GM12873 (cell line): ENCODE measurements around the gene STXBP5.

Experiments used
- CTCF ChIP-seq: IDR thresholded peaks from 2 replicates; pipeline ENCODE4 v1.5.1; 2012; ENCODE audit warnings: low read depth, mild to moderate bottlenecking, moderate library complexity, low read length, control low read depth; ENCODE audit not compliant: insufficient read depth; ENCODE audit errors: missing control alignments

Gene STXBP5

GRCh38 chr6:147220345-147220744 lies 16.1 kb downstream of the STXBP5 start:
- TF ChIP-seq CTCF: no peak

- TF ChIP-seq CTCF: no peak
These were observed 17.5 kb downstream of the STXBP5 start for GRCh38 chr6:147221739-147222138.

- TF ChIP-seq CTCF: peak; percentile 44
These were observed 18.1 kb downstream of the STXBP5 start for GRCh38 chr6:147222160-147222838.

- no peak for TF ChIP-seq CTCF
These were observed 19.5 kb downstream of the STXBP5 start for GRCh38 chr6:147223736-147224135.

GRCh38 chr6:147226163-147226724 lies 22.0 kb downstream of the STXBP5 start:
- TF ChIP-seq CTCF: no peak

GRCh38 chr6:147226877-147227276 lies 22.7 kb downstream of the STXBP5 start:
- no peak for TF ChIP-seq CTCF

- no peak for TF ChIP-seq CTCF
These were observed 23.6 kb downstream of the STXBP5 start for GRCh38 chr6:147227770-147228320.
